Prostate gland (tissue), 2 donors: ENCODE measurements around the gene SERPINA10.

Experiments used
- POLR2A ChIP-seq: fragments of 450-650 bp; IDR thresholded peaks from one replicate; pipeline ENCODE4 v1.6.1; 2016; ENCODE audit warnings: antibody characterized with exemption, mild to moderate bottlenecking
- POLR2AphosphoS5 ChIP-seq: sonication (generic); formaldehyde crosslinking; IDR thresholded peaks from one replicate; pipeline ENCODE4 v1.6.1; 2017; ENCODE audit warnings: antibody characterized with exemption
- TF ChIP-seq, protein P1 (sequence below), 4 experiments: fragments of 200-600 bp in 2 of 4; fragments of 450-650 bp in 2 of 4; sonication (generic) in 2 of 4; IDR thresholded peaks; 1 replicate in 3 of 4; 2 replicates in 1 of 4; pipeline ENCODE4 v1.5.1; 2016 to 2019; ENCODE audit warnings: antibody characterized with exemption in 4 of 4, mild to moderate bottlenecking in 2 of 4, moderate library complexity in 2 of 4

DNA sequence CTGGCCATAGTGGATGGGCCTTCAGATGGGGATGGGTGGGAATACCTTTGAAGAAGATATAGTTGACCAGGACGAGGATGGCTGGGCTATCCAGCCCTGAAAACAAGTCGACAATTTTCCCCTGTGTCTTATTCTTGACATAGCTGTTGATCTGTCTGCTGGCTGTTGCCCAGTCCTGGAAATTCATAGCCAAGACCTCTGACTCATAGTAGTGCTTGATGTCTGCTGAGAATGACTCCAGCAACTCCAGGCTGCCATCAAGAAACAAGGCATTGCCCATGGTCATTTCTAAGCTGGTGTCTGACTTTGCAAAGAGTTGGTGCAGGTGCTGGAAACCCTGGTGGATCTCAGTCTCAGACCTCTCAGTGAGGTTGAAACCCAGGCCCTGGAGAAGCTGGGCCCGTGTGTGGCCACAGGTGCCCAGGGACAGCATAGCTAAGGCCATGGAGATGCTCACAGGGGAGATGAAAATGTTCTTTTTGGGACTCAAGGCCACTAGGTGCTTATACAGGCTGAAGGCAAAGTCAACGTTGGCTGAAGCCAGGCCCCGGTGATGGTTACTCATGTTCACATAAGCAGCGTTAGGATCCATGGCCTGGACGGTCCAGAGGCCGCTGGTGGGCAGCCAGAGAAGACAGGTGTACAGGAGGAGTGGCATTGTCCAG is 21.1 kb upstream of the SERPINA10 start:
- TF ChIP-seq POLR2A = no peak
- TF ChIP-seq, protein P1, sequence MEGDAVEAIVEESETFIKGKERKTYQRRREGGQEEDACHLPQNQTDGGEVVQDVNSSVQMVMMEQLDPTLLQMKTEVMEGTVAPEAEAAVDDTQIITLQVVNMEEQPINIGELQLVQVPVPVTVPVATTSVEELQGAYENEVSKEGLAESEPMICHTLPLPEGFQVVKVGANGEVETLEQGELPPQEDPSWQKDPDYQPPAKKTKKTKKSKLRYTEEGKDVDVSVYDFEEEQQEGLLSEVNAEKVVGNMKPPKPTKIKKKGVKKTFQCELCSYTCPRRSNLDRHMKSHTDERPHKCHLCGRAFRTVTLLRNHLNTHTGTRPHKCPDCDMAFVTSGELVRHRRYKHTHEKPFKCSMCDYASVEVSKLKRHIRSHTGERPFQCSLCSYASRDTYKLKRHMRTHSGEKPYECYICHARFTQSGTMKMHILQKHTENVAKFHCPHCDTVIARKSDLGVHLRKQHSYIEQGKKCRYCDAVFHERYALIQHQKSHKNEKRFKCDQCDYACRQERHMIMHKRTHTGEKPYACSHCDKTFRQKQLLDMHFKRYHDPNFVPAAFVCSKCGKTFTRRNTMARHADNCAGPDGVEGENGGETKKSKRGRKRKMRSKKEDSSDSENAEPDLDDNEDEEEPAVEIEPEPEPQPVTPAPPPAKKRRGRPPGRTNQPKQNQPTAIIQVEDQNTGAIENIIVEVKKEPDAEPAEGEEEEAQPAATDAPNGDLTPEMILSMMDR (IDR thresholded peaks at IDR 0.05) = no peak
- TF ChIP-seq POLR2AphosphoS5 = no peak
